Measurements from ENCODE around the gene CPNE4.

Gene CPNE4

DNA sequence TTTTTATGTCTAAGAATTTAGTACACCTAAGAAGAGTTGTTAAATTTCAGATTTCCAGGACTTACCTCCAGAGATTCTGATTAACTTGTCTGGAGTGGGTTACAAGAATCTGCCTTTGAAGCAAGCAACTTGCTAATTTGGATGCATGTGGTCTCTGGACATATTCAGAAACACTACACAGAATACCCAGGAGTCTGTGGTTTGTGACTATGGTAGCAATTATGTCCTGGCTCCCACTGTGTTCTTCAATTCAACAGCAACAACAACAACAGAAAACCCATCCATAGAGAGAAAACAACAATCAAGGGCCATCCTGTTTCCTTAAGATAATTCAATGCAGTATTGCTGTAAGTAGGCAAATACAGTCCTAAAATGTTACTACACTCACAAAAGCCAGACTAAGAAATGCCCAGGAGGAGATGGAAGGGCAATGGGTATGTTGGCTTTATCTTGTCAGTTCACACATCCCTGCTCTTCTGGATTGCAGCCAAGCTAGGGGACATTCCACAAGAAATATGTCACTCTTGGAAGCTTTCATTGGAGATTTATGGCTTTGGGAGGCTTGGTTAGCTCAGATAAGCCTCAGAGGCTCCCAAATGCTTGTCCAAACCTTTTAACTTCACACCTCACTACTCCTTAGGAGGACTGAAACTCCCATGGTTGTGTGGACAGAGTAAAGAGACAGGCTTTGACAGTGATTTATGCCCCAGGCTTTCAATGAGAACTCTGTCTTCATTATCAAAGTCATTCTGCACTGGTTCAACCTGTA, 432.6 kb downstream of the CPNE4 start:
- no peak for DNase-seq (ENCODE audit: low read depth in 2 of 2)

DNA sequence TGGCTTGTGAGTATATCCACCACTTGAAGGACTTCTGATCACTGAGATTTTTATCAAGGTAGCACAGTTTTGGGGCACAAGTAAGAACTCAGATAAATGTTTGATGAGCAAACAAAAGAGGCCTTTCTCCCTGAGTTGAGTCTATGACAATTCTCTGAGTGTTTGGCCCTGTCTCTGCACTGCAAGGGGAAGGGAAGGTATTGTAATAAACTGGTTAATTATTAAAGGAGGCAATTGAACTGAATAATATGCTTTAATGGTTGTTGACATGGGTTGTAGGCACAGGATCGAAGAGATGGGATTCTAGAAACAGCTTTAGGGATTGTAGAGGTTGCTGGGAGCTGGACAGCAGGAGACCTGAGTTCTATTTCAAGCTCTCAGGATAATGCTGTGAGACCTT, 437.0 kb downstream of the CPNE4 start:
- DNase-seq (ENCODE audit: low read depth in 2 of 2) = no peak

DNA sequence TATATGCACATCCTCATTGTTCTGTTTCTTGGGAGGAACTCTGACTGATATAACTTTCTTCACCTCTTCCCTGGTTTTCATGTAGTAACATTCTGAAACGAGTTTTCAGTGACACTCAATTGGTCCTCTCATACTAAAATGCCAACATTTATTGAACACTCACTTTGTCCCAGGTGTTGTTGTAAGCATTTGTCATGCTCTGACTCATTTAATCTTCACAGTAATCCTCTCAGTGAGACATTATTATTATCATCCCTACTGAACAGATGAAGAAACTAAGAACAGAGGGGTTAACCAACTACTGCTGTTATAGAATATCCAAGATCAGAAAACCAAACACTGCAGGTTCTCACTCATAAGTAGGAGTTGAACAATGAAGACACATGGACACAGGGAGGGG, 437.9 kb downstream of the CPNE4 start:
- DNase-seq (ENCODE audit: low read depth in 2 of 2) = no peak

DNA sequence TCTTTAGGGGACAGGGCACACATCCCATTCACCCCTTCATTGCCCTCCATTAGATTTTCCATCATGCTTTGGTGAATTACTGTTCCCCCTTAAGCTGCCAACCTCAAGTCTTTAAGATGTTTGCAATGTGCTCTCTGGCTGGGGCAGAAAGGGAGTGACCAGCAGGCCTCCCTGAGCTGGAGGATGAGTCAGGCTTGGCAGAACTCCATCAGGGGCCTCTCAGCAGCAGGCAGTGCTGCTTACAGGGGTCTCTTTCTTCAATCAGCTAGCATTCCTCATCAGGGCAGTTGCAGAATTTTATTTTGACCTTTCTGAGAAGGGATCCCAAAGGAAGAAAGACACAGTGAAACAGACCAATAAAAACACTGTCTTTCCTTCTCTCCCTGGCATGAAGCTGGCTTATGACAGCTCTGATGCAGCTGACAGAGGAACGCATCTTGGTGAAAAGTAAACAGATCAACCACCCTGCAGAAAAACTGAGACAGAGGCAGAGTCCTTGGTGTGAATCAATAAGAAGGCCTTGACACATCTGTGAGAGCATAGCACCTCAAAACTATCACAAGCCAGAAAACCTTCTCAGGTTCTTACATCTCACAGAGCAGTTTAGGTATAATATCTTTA, 443.3 kb downstream of the CPNE4 start:
- DNase-seq (ENCODE audit: low read depth in 2 of 2) = no peak

DNA sequence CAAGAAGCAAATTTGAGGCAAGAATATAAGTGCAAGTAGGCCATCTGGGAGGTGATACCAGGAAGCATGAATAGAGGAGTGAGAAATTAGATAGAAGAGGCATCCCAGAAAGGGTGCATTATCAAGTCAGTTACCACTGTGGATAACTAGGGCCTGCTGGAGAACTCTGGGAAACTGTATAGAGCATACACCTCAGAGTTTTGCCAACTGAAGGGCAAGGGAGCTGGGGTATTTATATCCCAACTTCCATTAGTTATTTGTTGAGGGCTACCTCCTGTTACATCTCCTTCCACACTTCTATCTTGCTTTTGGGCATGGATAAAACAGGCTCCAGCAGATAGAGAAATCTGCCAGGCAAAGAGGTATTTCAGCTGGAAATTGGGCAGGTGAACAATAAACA, 448.5 kb downstream of the CPNE4 start:
- DNase-seq (ENCODE audit: low read depth in 2 of 2) = no peak

DNA sequence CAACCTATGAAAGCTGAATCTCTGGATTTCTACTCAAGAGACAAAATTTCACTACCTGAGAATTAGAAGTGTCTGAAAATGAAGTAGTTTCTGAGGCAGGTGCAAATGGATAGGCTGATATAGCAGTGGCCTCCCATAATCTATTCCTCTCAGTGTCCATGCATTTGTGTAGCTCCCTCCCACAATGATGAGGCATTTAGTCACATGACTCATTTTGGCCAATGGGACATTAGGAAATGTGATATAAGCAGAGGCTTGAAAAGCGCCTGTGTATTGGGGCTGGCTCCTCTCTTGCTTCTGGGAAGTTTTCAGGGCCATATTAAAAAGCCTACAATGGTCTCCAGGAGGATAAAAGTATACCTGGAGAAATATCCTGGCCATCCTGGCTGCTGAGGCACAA, 452.4 kb downstream of the CPNE4 start:
- no peak for DNase-seq (ENCODE audit: low read depth in 2 of 2)

DNA sequence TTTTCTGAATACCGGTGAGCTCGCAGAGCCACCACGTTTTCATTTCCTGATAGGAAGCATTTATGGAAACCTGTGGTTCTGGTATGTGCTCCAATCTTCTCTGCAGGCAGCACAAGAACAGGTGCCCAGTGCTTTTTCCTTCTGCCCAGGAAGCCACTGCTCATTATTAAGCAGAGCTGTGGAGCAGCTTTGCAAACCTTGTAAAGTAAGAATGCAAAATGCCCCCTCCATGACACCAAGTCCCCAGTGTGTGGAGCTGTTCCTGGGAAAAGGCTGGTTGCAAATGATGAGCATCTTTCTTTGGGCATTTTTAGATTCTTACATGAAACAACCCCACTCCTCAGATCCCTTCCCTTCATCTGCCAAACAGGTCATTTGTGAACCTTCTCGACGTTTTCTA, 466.4 kb downstream of the CPNE4 start:
- DNase-seq (ENCODE audit: low read depth in 2 of 2) = no peak

DNA sequence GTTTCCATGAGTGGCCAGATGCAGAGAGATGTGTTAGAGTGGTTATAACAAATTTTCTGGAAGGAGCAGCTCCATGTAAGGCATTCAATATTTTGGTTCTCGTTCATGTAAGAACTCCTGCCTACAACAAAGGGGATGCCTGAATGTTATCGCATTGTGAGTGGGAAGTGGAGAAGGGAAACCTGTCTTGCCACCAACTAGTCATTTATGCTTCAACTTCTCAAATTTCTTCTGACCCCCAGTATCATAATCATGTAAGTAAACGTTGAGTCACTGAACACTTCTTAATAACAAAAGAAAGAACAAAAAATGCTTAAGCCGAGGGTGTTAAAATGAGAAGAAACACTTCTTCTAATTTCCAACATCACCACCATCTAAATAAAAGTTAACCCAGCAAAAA, 470.0 kb downstream of the CPNE4 start:
- no peak for DNase-seq (ENCODE audit: low read depth in 2 of 2)

DNA sequence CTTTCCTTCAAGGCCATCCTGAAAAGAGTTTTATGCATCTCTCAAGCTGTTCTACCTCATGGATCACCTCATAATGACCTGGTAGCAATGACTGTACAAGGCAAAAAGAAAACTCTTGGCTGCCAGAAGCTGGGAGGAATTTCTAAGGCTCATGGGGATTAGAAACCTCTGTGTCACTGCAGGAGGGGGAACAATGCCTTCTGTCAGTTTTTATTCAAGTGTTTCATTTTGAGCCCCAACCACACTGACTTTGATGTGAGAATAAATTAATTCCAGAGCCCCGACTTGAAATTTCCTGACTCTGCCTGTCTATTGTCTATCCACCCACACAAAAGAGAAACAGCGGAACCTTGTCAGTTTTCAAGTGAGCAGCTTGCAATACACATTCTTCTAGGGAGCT, 473.3 kb downstream of the CPNE4 start:
- DNase-seq (ENCODE audit: low read depth in 2 of 2) = no peak

DNA sequence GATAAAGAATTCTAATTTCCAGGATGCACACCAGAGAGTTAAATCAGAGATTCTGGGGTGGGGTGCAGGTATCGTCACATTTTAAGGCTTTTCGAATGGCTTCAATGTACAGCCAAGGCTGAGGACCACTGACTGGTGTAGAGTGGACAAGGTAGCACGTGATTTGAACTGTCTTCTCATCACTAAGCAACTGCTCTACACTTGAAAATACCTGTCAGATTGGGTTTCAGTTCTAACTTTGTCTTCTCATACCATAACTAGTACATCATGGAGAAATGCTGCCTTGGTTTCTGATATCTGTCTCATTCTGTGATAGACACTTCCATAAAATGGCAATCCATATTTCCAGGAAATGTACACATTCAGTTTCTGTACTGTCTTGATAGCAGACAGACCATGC, 474.0 kb downstream of the CPNE4 start:
- no peak for DNase-seq (ENCODE audit: low read depth in 2 of 2)

DNA sequence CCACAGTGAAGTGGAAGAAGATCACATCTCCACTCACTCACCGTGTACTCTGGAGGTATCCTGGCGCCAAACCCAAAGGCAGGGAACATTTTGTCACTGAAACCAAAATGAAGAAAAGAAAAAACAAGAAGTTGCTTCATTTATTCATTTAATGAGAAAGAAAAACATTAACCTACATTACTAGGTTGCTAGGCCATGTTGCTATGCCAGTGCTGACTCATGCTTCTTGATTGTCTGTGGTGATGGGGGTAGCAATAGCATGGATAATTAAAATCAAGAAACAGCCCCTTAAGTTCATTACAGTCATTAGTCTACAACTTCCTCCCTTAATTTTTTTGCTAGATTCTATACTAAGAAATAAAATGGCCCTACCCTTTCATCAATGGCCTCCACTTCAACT, 479.4 kb downstream of the CPNE4 start:
- DNase-seq (ENCODE audit: low read depth in 2 of 2) = no peak

DNA sequence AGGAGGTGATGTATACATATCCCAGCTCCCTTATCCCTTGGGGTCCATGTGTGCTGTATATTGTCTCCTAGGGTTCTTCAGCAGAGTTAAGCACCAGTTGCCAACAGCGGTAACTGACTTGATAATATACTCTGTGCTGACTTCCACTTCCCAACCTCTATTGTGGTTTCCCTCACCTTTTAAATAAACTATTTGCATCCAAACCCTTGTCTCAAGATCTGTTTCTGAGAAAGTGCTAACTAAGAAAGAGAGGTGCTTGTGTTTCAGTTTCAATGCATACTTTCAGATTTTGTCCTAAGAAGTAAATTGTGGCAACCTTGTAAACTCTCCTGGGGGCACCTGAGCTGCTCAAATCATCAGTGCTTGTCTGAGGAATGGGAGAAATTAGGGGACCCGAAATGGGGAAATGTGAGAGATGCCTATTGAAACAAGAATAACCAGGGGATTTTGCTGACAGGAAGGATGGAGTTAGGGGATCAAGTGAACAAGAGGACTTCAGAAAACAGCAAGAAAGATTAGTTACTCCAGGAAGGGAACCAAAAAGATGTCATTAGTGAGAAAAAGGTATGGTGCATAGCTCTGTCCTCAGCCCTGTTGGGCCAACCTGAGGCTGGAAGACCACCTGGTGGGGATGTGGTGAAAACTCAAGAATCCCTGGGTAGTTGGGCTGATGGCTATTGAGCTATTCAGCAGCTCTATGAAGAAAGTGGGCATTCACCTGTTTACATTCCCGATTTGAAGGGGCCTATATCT, 481.1 kb downstream of the CPNE4 start:
- no peak for DNase-seq (ENCODE audit: low read depth in 2 of 2)

DNA sequence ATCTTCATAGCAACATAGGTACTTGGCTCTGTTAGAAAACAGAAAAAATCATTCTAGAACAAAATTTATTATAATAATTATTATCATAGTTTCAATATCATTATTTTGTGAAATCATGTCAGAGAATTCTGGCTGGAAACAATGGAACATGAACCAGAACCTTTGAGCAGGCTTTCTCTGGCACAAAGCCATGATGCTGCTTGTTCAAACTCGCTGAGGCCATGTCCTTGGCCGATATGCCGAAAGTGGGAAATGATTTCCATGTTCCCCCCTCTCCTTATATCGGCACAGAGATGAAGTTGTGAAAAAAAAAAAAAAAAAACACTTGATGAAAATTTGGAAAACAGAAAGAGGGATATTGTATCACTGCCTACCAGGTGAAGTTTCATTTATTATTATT, 483.1 kb downstream of the CPNE4 start:
- no peak for DNase-seq (ENCODE audit: low read depth in 2 of 2)

DNA sequence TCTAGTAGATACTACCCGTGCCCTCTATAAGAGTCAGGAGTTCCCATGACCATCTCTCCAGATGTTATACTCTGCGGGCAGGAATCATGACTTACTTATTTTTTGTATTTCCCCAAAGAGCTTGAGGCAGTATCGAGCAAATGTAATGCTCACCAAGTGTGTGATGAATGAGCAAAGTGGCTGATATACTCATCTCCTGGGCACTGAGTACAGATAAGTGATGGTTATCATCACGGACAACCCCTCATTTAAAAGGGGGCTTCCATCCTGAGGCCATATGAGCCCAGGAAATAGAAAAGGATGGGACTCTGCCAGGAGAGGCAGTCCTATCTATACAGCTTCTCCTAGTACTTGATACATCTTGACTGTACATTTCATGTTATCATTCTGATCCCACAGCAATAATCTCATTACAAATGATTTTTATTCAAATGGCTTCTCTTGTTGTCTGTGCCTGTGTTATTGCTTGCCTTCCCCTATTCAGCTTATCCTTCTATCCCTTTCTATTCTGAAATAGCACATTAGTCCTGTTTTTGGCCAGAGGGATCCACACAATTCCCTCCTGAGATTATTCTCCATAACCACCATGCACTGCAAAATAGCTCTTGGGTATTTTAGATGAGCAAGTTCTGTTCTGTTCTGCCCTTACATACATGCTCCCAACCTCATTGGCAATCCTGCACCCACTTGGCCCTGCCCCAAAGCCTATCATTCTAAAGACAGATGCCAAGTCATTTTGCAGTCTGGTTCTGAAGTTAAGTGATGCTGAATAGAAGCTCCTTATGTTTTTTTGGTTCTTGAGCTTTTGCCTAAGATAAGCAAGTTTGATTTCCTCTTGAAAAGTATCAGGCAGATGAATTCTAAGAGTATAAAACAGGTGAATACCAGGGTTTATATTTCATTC, 484.0 kb downstream of the CPNE4 start:
- no peak for DNase-seq (ENCODE audit: low read depth in 2 of 2)

DNA sequence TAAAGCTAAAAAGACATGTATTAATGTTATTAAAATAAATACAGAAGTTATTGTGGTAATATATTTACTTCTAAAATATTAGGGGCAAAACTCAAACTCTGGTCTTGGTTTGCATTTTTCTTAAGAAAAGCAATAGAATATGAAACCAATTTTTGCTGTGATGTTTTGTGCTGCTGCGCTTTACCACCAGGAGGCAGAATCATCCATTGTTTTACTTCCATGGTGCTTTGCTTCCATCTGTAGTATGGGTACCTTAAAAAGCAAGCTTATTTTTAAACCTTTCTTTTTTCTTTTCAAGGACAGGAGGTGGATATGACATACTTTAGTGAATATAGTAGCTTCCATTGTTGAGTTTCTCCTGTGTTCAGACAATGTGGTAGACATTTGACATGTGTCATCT, 485.5 kb downstream of the CPNE4 start:
- peak in 1 of 2 donors; percentile 1 for DNase-seq (ENCODE audit: low read depth in 2 of 2)

DNA sequence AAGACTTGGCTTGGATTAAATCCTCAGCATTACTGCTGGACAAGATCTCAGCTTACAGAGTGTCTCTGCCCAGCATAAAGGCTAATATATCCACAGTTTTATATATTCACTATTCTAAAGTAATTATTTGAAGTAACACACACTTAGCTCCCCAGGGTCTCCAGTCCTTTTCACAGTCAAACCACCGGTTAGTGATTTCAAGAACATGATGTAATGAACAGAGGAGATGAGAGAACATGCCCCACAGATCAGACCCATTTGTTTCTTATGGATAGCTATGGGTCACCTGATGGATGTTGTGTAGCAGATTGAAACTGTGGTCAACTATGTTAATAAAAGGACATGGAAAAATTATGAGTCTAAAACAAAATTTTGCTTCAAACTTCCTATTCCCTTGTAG, 487.2 kb downstream of the CPNE4 start:
- no peak for DNase-seq (ENCODE audit: low read depth in 2 of 2)

DNA sequence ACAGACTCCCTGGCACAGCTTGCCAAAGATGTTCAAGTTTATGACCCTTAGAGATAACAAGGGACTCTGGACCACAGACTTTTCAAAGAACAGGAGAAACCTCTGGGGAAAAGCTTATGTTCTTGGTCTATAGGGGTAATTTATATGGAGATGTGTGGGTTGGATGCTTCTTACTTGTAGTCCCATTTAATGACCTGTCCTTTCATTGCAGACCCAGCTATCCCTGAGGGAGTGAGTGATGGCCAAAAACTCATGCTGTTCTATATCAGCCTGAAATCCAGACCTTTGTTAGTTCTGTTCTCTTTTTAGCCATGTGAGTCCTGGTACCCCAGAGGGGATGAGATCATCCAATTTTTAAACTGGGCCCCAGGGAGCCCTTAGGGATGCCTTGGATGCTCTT, 488.4 kb downstream of the CPNE4 start:
- no peak for DNase-seq (ENCODE audit: low read depth in 2 of 2)

DNA sequence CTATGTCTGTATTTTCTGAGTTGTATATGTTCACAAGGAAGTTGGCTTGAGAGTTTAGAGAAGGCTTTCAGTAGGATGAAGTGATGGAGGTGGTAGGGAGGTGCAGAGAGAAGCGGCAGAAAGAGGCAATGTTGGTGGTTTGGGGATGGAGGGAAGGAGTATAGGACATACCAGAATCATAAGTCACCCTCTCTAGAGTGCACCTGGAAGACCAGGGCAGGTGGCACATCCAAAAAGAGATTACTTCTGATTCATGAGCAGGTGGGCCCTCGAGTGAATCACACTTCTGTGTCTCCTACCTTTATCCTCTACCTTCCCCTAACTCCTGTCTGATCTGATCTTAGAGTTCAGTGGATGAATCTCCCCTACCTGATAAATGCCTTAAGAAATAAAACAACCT, 490.3 kb downstream of the CPNE4 start:
- no peak for DNase-seq (ENCODE audit: low read depth in 2 of 2)

DNA sequence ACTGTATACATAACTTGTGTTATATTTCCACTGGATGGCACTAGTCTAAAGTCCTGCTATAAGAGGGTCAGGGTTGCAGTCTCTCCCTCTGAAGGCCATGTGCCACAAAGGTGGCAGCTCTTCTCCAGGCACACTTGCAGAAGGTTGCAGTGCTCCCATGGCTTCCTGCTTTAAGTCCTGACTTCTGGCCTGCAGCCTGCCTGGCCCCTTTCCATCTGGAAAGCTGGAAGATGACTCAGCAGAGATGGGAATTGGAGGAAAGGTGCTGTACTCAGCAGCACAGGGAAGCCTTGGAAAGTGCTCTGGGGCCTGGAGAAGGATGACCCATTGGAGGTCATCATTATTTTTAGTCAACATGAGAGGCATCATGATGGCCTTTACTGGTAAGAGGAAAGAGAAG, 491.1 kb downstream of the CPNE4 start:
- DNase-seq (ENCODE audit: low read depth in 2 of 2) = no peak

DNA sequence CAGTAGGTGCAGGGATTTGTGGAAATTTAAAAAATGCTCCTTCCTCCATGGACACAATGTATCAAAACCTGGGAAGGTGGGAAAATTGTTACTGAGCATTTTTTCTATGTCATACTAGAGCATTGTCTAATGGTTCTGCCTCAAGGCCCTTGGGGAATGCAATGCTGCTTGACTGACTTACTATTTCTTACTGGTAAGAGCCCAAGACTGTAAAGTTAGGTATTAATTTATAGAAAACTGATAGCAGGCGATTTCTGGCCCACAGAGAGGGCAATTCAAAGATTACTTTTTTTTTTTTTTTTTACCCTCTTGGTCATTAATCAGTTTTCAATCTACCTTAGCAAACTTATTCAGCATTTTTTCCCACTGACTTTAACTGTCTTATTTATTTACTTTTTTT, 493.5 kb downstream of the CPNE4 start:
- no peak for DNase-seq (ENCODE audit: low read depth in 2 of 2)

DNA sequence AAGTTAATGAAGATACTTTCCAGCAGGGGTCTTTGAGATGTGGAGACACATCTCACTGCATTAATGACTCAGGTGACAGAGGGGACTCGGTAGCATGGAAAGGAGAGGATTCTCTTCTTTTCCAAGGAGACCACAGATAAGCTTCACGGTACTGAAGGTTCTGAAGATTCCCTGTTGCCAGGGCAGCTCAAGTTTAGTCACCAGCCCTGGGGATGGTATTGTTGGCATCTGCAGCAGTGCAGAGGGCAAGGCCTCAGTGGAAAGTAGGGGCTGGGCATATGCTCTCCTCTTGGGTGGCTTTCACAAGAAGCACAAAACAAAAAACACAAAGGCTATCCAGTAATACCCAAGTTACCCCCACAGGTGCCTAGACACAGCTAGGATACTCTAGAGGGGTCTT, 494.0 kb downstream of the CPNE4 start:
- no peak for DNase-seq (ENCODE audit: low read depth in 2 of 2)

DNA sequence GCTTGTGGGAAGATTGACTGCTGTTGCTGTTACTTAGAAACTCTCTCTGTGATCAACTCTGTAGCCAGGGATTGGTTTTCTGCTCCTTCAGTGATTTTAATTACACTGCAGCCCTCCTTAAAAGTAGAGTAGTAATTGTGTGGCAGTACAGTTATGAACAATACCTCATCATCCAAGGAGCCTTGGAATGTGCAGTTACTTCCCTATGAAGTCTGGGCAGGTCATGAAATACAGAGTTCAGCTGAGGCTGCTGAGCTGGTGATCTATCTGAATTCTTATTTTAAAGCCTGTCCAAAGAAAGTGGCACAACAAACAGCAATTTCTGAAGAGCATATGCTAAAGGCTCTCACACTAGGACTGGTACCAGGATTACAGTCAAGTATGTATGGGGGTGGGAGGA, 494.7 kb downstream of the CPNE4 start:
- DNase-seq (ENCODE audit: low read depth in 2 of 2) = no peak
